ENCODE data around the gene GOSR2. TPM values are rescaled to one million over a fixed set of nuclear protein-coding genes. Genes with fewer than 3 reads are reported as not detected.
A peak's percentile ranks its signal among the peaks of the same experiment; 100 is the strongest.

GOSR2 gene
- total RNA-seq, 4 donors from 2014 or later = 20.3 to 37.8 (median 24.7) TPM

DNA sequence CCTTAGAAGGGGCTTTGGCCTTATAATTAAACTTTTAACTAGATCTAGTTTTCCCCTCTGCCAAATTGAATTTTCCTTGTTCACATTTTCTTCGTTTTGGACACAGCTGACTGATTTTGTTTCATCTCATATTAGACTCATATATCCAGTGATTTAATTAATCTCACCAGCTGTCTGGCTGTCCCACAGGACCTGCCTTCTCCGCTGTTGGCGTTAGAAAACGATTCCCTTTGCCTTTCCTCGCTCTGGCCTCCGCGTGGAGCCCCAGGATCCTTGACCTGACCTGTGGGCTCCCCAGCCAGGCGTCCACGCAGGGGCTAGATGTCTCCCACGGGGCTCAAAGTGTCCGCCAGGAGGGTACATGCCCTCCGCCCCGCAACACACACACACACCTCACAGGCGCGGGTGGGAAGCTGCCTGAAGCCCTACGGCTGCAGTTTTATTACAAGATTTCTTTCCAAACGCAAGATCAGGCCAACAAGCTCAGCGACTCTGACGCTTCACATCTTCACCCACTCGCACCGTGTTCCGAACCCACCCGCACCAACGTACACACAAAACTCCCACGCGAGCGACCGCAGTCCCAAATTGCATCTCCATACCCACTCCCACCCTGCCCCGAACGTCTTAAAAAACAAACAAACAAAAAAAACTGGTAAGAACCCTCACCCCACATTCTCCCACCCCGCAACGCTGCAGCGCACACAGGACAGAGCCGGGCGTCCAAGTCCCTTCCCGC, 55.0 kb downstream of the GOSR2 start:
- Histone ChIP-seq H3K36me3 (no peaks in the 10 kb centered on the region), H3K27ac (no peak overlapping the region), H3K27me3 (peaks cover 9 to 68% (median 15%) of the 10 kb centered on the region in 4 donors), H3K9me3 (no peaks in the 10 kb centered on the region), H3K4me1 (peaks cover 16 to 40% (median 16%) of the 10 kb centered on the region in 3 donors), H3K4me3 (peak overlapping the region; percentile 38 to 78 (median 48))
- no peak for TF ChIP-seq POLR2A (IDR thresholded peaks at IDR 0.05)
- TF ChIP-seq, protein P1, sequence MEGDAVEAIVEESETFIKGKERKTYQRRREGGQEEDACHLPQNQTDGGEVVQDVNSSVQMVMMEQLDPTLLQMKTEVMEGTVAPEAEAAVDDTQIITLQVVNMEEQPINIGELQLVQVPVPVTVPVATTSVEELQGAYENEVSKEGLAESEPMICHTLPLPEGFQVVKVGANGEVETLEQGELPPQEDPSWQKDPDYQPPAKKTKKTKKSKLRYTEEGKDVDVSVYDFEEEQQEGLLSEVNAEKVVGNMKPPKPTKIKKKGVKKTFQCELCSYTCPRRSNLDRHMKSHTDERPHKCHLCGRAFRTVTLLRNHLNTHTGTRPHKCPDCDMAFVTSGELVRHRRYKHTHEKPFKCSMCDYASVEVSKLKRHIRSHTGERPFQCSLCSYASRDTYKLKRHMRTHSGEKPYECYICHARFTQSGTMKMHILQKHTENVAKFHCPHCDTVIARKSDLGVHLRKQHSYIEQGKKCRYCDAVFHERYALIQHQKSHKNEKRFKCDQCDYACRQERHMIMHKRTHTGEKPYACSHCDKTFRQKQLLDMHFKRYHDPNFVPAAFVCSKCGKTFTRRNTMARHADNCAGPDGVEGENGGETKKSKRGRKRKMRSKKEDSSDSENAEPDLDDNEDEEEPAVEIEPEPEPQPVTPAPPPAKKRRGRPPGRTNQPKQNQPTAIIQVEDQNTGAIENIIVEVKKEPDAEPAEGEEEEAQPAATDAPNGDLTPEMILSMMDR (IDR thresholded peaks at IDR 0.05) = no peak
- 19 to 39% methylated on average over 25 to 36 of the region's 36 CpGs for WGBS, 2 donors
- DNase-seq = no peak
- intact Hi-C loops (cut with DNase I) = no loop called here

- H3K27me3 ChIP-seq = peaks cover 9 to 68% (median 15%) of the 10 kb centered on the region in 4 donors
- WGBS, 2 donors = 4% methylated on average over 10 of the region's 83 CpGs; no CpG with 5 or more reads in 1 of the 2 donors
Measured at GRCh38 chr17:46978489-46979146, 55.7 kb downstream of the GOSR2 start.

DNA sequence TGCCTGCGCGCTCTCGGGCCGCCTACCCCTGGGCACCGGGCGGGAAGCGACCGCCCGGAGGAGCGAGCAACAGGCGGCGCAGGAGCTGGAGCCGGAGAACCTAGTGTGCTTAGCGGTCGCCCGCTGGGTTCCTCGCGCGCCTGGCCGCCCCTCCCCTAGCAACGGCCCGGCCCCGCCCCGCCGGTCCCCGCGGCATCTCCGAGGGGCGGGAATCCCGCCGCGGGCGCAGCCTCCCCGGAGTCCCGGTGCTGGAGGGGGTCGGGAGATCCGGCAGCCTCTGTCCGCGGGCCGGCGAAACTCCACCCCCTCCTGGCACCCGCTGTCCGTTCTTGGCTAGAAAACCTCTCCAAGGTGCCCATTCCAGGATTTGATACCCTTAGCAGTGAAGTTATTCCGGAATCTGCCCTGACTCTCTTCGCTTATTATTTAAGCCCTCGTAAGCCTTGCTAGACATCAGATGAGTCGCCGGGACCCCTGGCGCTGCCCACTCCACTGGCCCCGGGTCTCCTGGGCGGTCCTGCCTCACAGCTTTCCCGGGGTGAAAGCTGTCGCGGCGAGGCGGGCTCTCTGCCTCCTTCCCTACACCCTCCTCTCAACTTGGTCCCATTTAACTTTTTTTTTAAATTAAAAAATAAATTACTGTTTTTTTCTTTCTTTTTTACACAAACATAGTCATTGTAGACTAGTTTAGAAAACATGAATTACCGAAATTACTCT, 56.3 kb downstream of the GOSR2 start, which contains the start of gene RPRML:
TSS of gene RPRML (minus strand) at position 107 of the 717 bp plus-strand sequence. CDS start 246 bp downstream, outside the sequence.
- WGBS, 2 donors = 2 to 10% methylated on average over 16 to 23 of the region's 57 CpGs
- TF ChIP-seq POLR2A (IDR thresholded peaks at IDR 0.05) = no peak
- TF ChIP-seq, protein P1 (IDR thresholded peaks at IDR 0.05) = no peak
- Histone ChIP-seq H3K4me3 (peak within 1 kb of the TSS; percentile 38 to 78 (median 48)), H3K4me1 (peaks cover 16 to 26% (median 16%) of the 10 kb centered on the region in 3 donors), H3K9me3 (no peaks in the 10 kb centered on the region), H3K27me3 (peaks cover 9 to 68% (median 15%) of the 10 kb centered on the region in 4 donors), H3K27ac (no peak within 1 kb of the TSS), H3K36me3 (no peaks in the 10 kb centered on the region)
- intact Hi-C loops (cut with DNase I) = no loop called here
- no peak for DNase-seq

More at GRCh38 chr17:46978489-46979146, 55.7 kb downstream of the GOSR2 start:
- H3K36me3 ChIP-seq = no peaks in the 10 kb centered on the region
- peak overlapping the region; percentile 38 to 78 (median 48) for H3K4me3 ChIP-seq
- no peak overlapping the region for H3K27ac ChIP-seq
- no peak for DNase-seq
- no peaks in the 10 kb centered on the region for H3K9me3 ChIP-seq
- TF ChIP-seq, protein P1 (IDR thresholded peaks at IDR 0.05) = no peak
- intact Hi-C loops (cut with DNase I) = no loop called here
- H3K4me1 ChIP-seq = peaks cover 16 to 33% (median 16%) of the 10 kb centered on the region in 3 donors

DNA sequence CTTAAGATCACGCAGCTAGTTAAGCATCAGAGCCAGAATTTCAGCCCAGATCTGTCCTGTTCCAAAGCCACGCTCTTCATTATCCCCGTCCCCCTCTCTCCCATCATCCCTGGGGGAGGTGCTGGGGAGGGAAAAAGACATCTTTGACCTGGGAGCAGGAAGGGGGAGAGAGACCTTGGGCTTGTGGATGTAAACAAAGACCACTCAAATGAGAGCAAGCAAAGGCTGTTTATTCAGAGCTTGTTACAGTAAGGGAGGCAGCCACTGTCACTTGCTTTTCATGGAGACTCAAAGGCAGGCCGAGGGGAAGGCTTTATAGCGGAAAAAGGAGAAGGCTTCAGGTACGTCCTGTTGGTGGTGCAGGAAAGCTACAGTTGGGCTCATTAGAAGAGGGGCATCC, 59.6 kb downstream of the GOSR2 start:
- Histone ChIP-seq H3K9me3 (no peaks in the 10 kb centered on the region), H3K4me3 (no peak overlapping the region), H3K27me3 (peaks cover 8 to 45% (median 15%) of the 10 kb centered on the region in 4 donors), H3K36me3 (no peaks in the 10 kb centered on the region), H3K4me1 (peaks cover 16 to 24% (median 16%) of the 10 kb centered on the region in 3 donors), H3K27ac (no peak overlapping the region)
- intact Hi-C loops (cut with DNase I) = no loop called here
- 76 to 87% methylated on average over 6 of the region's 6 CpGs for WGBS, 2 donors
- TF ChIP-seq POLR2A (IDR thresholded peaks at IDR 0.05) = no peak
- TF ChIP-seq, protein P1 (IDR thresholded peaks at IDR 0.05) = no peak
- DNase-seq = no peak

Data from esophagus squamous epithelium (tissue), 5 donors.